22Rv1 (cell line): ENCODE measurements around the gene PARP3.
"Not testable (repeated sequence)": the region's sequence is repeated elsewhere in the genome, so short reads cannot be mapped to it uniquely, and the experiment has no call there.

ENCODE experiments used
- ZFX ChIP-seq: fragments of 450-650 bp; IDR thresholded peaks from 2 replicates; pipeline ENCODE4 v1.6.1; 2017; ENCODE audit warnings: antibody characterized with exemption, borderline replicate concordance
- TF ChIP-seq, protein P1 (sequence below): fragments of 450-650 bp; IDR thresholded peaks from 2 replicates; pipeline ENCODE4 v1.5.1; 2017; ENCODE audit warnings: mild to moderate bottlenecking

GRCh38 chr3:51928981-51929380, 13.2 kb upstream of the PARP3 start:
- TF ChIP-seq, protein P1, sequence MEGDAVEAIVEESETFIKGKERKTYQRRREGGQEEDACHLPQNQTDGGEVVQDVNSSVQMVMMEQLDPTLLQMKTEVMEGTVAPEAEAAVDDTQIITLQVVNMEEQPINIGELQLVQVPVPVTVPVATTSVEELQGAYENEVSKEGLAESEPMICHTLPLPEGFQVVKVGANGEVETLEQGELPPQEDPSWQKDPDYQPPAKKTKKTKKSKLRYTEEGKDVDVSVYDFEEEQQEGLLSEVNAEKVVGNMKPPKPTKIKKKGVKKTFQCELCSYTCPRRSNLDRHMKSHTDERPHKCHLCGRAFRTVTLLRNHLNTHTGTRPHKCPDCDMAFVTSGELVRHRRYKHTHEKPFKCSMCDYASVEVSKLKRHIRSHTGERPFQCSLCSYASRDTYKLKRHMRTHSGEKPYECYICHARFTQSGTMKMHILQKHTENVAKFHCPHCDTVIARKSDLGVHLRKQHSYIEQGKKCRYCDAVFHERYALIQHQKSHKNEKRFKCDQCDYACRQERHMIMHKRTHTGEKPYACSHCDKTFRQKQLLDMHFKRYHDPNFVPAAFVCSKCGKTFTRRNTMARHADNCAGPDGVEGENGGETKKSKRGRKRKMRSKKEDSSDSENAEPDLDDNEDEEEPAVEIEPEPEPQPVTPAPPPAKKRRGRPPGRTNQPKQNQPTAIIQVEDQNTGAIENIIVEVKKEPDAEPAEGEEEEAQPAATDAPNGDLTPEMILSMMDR: not testable (repeated sequence)
- not testable (repeated sequence) for TF ChIP-seq ZFX
